ENCODE data around the gene DMRTC2.

GRCh38 chr19:41802770-41803169 lies 42.1 kb upstream of the DMRTC2 start:
- no peak for TF ChIP-seq NR2F6 (IDR thresholded peaks at IDR 0.05)
- TF ChIP-seq NR2F6 (CRISPR knock-in tag; IDR thresholded peaks at IDR 0.05): no peak
- no peak for TF ChIP-seq EZH2 (conservative IDR thresholded peaks at IDR 0.05; ENCODE audit: low read depth, low read length)
- no peak for TF ChIP-seq POLR2AphosphoS5 (IDR thresholded peaks at IDR 0.05; ENCODE audit: low read depth, low read length)
- TF ChIP-seq BCL6 (CRISPR knock-in tag; IDR thresholded peaks at IDR 0.05): no peak
- no peak for TF ChIP-seq POLR2A (IDR thresholded peaks at IDR 0.05; ENCODE audit: insufficient read depth in 1 of 2, low read depth in 2 of 2, low read length in 2 of 2)
- TF ChIP-seq HCFC1 (IDR thresholded peaks at IDR 0.05; ENCODE audit: low read depth, low read length): no peak
- no peak for TF ChIP-seq ZNF839 (CRISPR knock-in tag; IDR thresholded peaks at IDR 0.05; ENCODE audit: borderline replicate concordance)
- no peak for TF ChIP-seq BHLHE40 (IDR thresholded peaks at IDR 0.05; ENCODE audit: low read length)
